H1 (cell line): ENCODE results near the gene DPP4. TPM values are rescaled to one million over a fixed set of nuclear protein-coding genes. Genes with fewer than 3 reads are reported as not detected.

ENCODE experiments used
- CTCF ChIA-PET: fragments of 300-600 bp; sonication (Branson Sonifier 250); formaldehyde crosslinking; loops from one replicate; lab custom pipeline; 2021; ENCODE audit not compliant: partially characterized antibody; lab: Charles Lee
- POLR2A ChIA-PET: fragments of 300-600 bp; sonication (Branson Sonifier 250); formaldehyde crosslinking; loops from one replicate; lab custom pipeline; 2021; ENCODE audit warnings: inconsistent platforms; ENCODE audit not compliant: partially characterized antibody; lab: Charles Lee
- DNase-seq, 2 experiments: peaks; one replicate each; pipeline versions ENCODE4 v3.0.0 to v3.0.0-alpha.2; 2010 to 2022; ENCODE audit warnings: low spot score in 2 of 2, low read depth in 1 of 2, mixed read lengths in 1 of 2
- FAIRE-seq: peaks from 2 replicates; lab custom pipeline; 2011; peaks lifted over from hg19 to GRCh38; lab: Jason Lieb, UNC
- H2AFZ ChIP-seq: 2 replicates; pipeline ENCODE4 v1.8.1; 2012; ENCODE audit warnings: low read length, inconsistent platforms
- H2AK5ac ChIP-seq: 2 replicates; pipeline ENCODE4 v1.6.1; 2013; ENCODE audit warnings: low read depth, low read length
- H2BK120ac ChIP-seq: replicated peaks from 2 replicates; pipeline ENCODE3; 2013; ENCODE audit warnings: low read depth, low read length, inconsistent platforms
- H2BK12ac ChIP-seq: 2 replicates; pipeline ENCODE4 v1.6.1; 2013; ENCODE audit warnings: low read depth, low read length
- H2BK15ac ChIP-seq: 2 replicates; pipeline ENCODE4 v1.6.1; 2013; ENCODE audit warnings: low read length
- H2BK20ac ChIP-seq: 2 replicates; pipeline ENCODE4 v1.6.1; 2013; ENCODE audit warnings: low read length
- H2BK5ac ChIP-seq: 2 replicates; pipeline ENCODE4 v1.6.1; 2013; ENCODE audit warnings: low read depth, low read length
- H3K14ac ChIP-seq: 2 replicates; pipeline ENCODE4 v1.6.1; 2013; ENCODE audit warnings: inconsistent platforms; ENCODE audit not compliant: insufficient read length
- H3K18ac ChIP-seq: 2 replicates; pipeline ENCODE4 v1.6.1; 2013; ENCODE audit warnings: low read length; ENCODE audit errors: extremely low read depth
- H3K23ac ChIP-seq: 2 replicates; pipeline ENCODE4 v1.6.1; 2013; ENCODE audit warnings: inconsistent platforms; ENCODE audit not compliant: insufficient read length
- H3K23me2 ChIP-seq: 2 replicates; pipeline ENCODE4 v1.6.1; 2013; ENCODE audit warnings: low read depth, low read length
- H3K27ac ChIP-seq: 2 replicates; pipeline ENCODE4 v1.6.1; 2011; ENCODE audit warnings: low read depth, low read length, inconsistent platforms
- H3K27me3 ChIP-seq, 4 experiments: replicated peaks in 1 of 4; 1 replicate in 1 of 4; 2 replicates in 3 of 4; pipeline versions ENCODE4 v1.6.1 to v1.8.1; 2011 to 2013; ENCODE audit warnings: low read length in 3 of 4, mild to moderate bottlenecking in 3 of 4, inconsistent platforms in 2 of 4, mixed read lengths in 2 of 4, moderate library complexity in 1 of 4; ENCODE audit not compliant: control insufficient read depth in 3 of 4, insufficient read depth in 3 of 4; ENCODE audit errors: extremely low read depth in 1 of 4
- H3K36me3 ChIP-seq, 4 experiments: 2 replicates each; pipeline versions ENCODE4 v1.6.1 to v1.8.1; 2011 to 2013; ENCODE audit warnings: mild to moderate bottlenecking in 4 of 4, low read length in 3 of 4, moderate library complexity in 2 of 4, control low read depth in 1 of 4, inconsistent platforms in 1 of 4; ENCODE audit not compliant: insufficient read depth in 4 of 4, control insufficient read depth in 2 of 4
- H3K4ac ChIP-seq: replicated peaks from 2 replicates; pipeline ENCODE3; 2013; ENCODE audit warnings: low read length, low read depth, mixed read lengths, inconsistent platforms; ENCODE audit not compliant: insufficient read length
- H3K4me1 ChIP-seq, 4 experiments: replicated peaks in 1 of 4; 1 replicate in 1 of 4; 2 replicates in 3 of 4; pipeline versions ENCODE4 v1.6.1 to v1.8.1; 2011 to 2013; ENCODE audit warnings: low read length in 3 of 4, inconsistent platforms in 2 of 4, mixed read lengths in 1 of 4; ENCODE audit not compliant: insufficient read depth in 4 of 4, control insufficient read depth in 3 of 4
- H3K4me2 ChIP-seq, 2 experiments: 2 replicates each; pipeline versions ENCODE4 v1.6.1 to v1.8.1; 2011 to 2013; ENCODE audit warnings: low read depth in 2 of 2, low read length in 2 of 2, control low read depth in 1 of 2, inconsistent platforms in 1 of 2, mild to moderate bottlenecking in 1 of 2; ENCODE audit not compliant: insufficient read depth in 1 of 2
- H3K4me3 ChIP-seq, 4 experiments: fragments of 200-600, 300-600 bp in 1 of 4; sonication (generic), shearing (Covaris generic), sonication (Bioruptor Twin) in 1 of 4; 2 replicates each; pipeline versions ENCODE4 v1.5.1 to v1.8.1; 2011 to 2016; ENCODE audit warnings: low read length in 4 of 4, low read depth in 3 of 4, control low read depth in 2 of 4, inconsistent platforms in 2 of 4, mild to moderate bottlenecking in 2 of 4, mixed read lengths in 1 of 4, moderate library complexity in 1 of 4; ENCODE audit not compliant: insufficient read depth in 2 of 4; ENCODE audit errors: extremely low read depth in 1 of 4
- H3K56ac ChIP-seq: replicated peaks from 2 replicates; pipeline ENCODE3; 2013; ENCODE audit warnings: low read depth, mild to moderate bottlenecking, mixed read lengths, low read length, inconsistent platforms; ENCODE audit not compliant: insufficient read length
- H3K79me1 ChIP-seq: 2 replicates; pipeline ENCODE4 v1.6.1; 2013; ENCODE audit warnings: low read depth, low read length, control low read depth
- H3K79me2 ChIP-seq, 2 experiments: 2 replicates each; pipeline versions ENCODE4 v1.6.1 to v1.8.1; 2012 to 2013; ENCODE audit warnings: low read length in 2 of 2, mild to moderate bottlenecking in 2 of 2, inconsistent platforms in 1 of 2; ENCODE audit not compliant: insufficient read depth in 2 of 2, control insufficient read depth in 1 of 2
- H3K9ac ChIP-seq, 4 experiments: replicated peaks in 1 of 4; 1 replicate in 1 of 4; 2 replicates in 3 of 4; pipeline versions ENCODE4 v1.6.1 to v1.8.1; 2011 to 2013; ENCODE audit warnings: low read depth in 3 of 4, low read length in 3 of 4, control low read depth in 2 of 4, mild to moderate bottlenecking in 2 of 4, moderate library complexity in 2 of 4, inconsistent platforms in 1 of 4; ENCODE audit errors: extremely low read depth in 1 of 4
- H3K9me3 ChIP-seq, 2 experiments: 2 replicates each; pipeline versions ENCODE4 v1.6.1 to v1.8.1; 2012 to 2013; ENCODE audit warnings: mild to moderate bottlenecking in 2 of 2, moderate library complexity in 2 of 2, control low read depth in 1 of 2, inconsistent platforms in 1 of 2, low read depth in 1 of 2, low read length in 1 of 2, mixed read lengths in 1 of 2; ENCODE audit not compliant: insufficient read depth in 2 of 2
- H4K20me1 ChIP-seq, 2 experiments: replicated peaks in 1 of 2; 2 replicates each; pipeline versions ENCODE3 to v1.8.1; 2011 to 2013; ENCODE audit warnings: inconsistent platforms in 2 of 2, low read length in 2 of 2, mild to moderate bottlenecking in 1 of 2; ENCODE audit not compliant: insufficient read depth in 2 of 2, control insufficient read depth in 1 of 2
- H4K5ac ChIP-seq: 2 replicates; pipeline ENCODE4 v1.6.1; 2013; ENCODE audit warnings: low read length, low read depth, mixed read lengths, inconsistent platforms; ENCODE audit not compliant: insufficient read length
- H4K8ac ChIP-seq: 2 replicates; pipeline ENCODE4 v1.8.0; 2013; ENCODE audit warnings: mild to moderate bottlenecking, moderate library complexity, low read length, inconsistent platforms; ENCODE audit not compliant: insufficient read depth; ENCODE audit errors: extremely low read depth
- H4K91ac ChIP-seq: replicated peaks from 2 replicates; pipeline ENCODE3; 2013; ENCODE audit warnings: low read length, mixed read lengths, inconsistent platforms; ENCODE audit not compliant: insufficient read length
- BACH1 ChIP-seq: IDR thresholded peaks from 2 replicates; pipeline ENCODE4 v1.6.1; 2012; ENCODE audit warnings: low read length, improper control_type of control experiment
- CBX8 ChIP-seq: fragments of 300-800, 300-1000 bp; sonication (generic); IDR thresholded peaks from 2 replicates; pipeline ENCODE4 v1.7.1; 2016; ENCODE audit warnings: low read depth, low read length, borderline replicate concordance
- CHD1 ChIP-seq: IDR thresholded peaks from 2 replicates; pipeline ENCODE4 v1.6.1; 2012; ENCODE audit warnings: low read depth, low read length, improper control_type of control experiment
- CTCF ChIP-seq, 3 experiments: IDR thresholded peaks; 1 replicate in 2 of 3; 2 replicates in 1 of 3; pipeline versions ENCODE4 v1.5.1 to v1.6.1; 2011; ENCODE audit warnings: low read length in 3 of 3, mild to moderate bottlenecking in 3 of 3, inconsistent platforms in 2 of 3, low read depth in 1 of 3, moderate library complexity in 1 of 3; ENCODE audit not compliant: insufficient read depth in 1 of 3; ENCODE audit errors: control extremely low read depth in 1 of 3
- E2F6 ChIP-seq: IDR thresholded peaks from 2 replicates; pipeline ENCODE4 v1.6.1; 2012; ENCODE audit warnings: inconsistent platforms
- FOSL1 ChIP-seq: IDR thresholded peaks from 2 replicates; pipeline ENCODE4 v1.6.1; 2011; ENCODE audit warnings: mild to moderate bottlenecking, low read depth, low read length, moderate library complexity; ENCODE audit not compliant: insufficient read depth
- HDAC6 ChIP-seq: IDR thresholded peaks from one replicate; pipeline ENCODE4 v1.7.1; 2012; ENCODE audit warnings: low read depth, mild to moderate bottlenecking, inconsistent platforms, low read length, moderate library complexity
- JUN ChIP-seq: IDR thresholded peaks from 2 replicates; pipeline ENCODE4 v1.6.1; 2011; ENCODE audit warnings: low read depth, mild to moderate bottlenecking, improper control_type of control experiment, low read length
- KDM4A ChIP-seq: IDR thresholded peaks from one replicate; pipeline ENCODE4 v1.7.1; 2012; ENCODE audit warnings: low read depth, mild to moderate bottlenecking, moderate library complexity, low read length, inconsistent platforms; ENCODE audit not compliant: severe bottlenecking
- KDM5A ChIP-seq: fragments of 200-600 bp; IDR thresholded peaks from 2 replicates; pipeline ENCODE4 v1.7.1; 2012; ENCODE audit warnings: mild to moderate bottlenecking, low read length, inconsistent platforms, mixed read lengths
- RBBP5 ChIP-seq: IDR thresholded peaks from 2 replicates; pipeline ENCODE4 v1.7.1; 2012; ENCODE audit warnings: low read depth, mild to moderate bottlenecking, inconsistent platforms, low read length, moderate library complexity, borderline replicate concordance
- WGBS, 2 experiments: shearing (Covaris generic) in 1 of 2; methylation state at CpG; one replicate each; pipeline versions ENCODE4 v1.1.6 to v1.1.7; 2013 to 2015; ENCODE audit warnings: low lambda C conversion rate in 2 of 2, mixed read lengths in 2 of 2, inconsistent platforms in 1 of 2, low coverage in 1 of 2, missing lambda C conversion rate in 1 of 2; ENCODE audit not compliant: insufficient replicate concordance in 2 of 2, insufficient coverage in 1 of 2, insufficient read length in 1 of 2; ENCODE audit errors: extremely low coverage in 1 of 2, missing lambda C conversion rate in 1 of 2; 5-methylcytosine and 5-hydroxymethylcytosine counted together
- polyA plus RNA-seq, 7 experiments: library from polyadenylated mRNA; depleted of rRNA in 3 of 7; stranded (reverse) in 5 of 7; unstranded in 2 of 7; fragments of >200 nt in 5 of 7; fragments of 200-250 nt in 2 of 7; gene quantifications; 1 replicate in 5 of 7; 2 replicates in 1 of 7; 4 replicates in 1 of 7; pipeline versions ENCODE4 v1.2.1 to v1.2.3, GENCODE V29; 2011 to 2013; ENCODE audit warnings: missing spikeins in 2 of 7, mixed read lengths in 2 of 7
- total RNA-seq: library from RNA; stranded (reverse); fragmentation: NEBNext Ultra II Directional; extraction: Animal tissue kit (Norgen Biotek cat#: 25700); gene quantifications from 2 replicates; pipeline ENCODE4 v1.2.1, GENCODE V29; 2021

DPP4 gene
- total and polyA plus RNA-seq, 2 of the 8 experiments (the other 6 are each of a cell fraction or from before 2014, with no cell fraction given), result 1.3 to 3.1 TPM

- whole genome bisulfite sequencing, 2 experiments, result 85% methylated on average over 5 of the region's 5 CpGs; no CpG with 5 or more reads in 1 of the 2 experiments
- Histone ChIP-seq H2AFZ (no peak overlapping the region), H2BK12ac (no peak overlapping the region), H4K5ac (no peak overlapping the region), H3K9ac (no peak overlapping the region), H3K79me2 (no peaks in the 10 kb centered on the region), H3K79me1 (no peaks in the 10 kb centered on the region), H3K4ac (peak overlapping the region; percentile 28), H4K20me1 (no peaks in the 10 kb centered on the region), H3K27me3 (no peaks in the 10 kb centered on the region), H3K23me2 (no peaks in the 10 kb centered on the region), H3K4me3 (no peak overlapping the region), H2BK5ac (no peak overlapping the region), H3K23ac (no peak overlapping the region), H3K14ac (no peak overlapping the region), H3K27ac (no peak overlapping the region), H3K18ac (no peak overlapping the region), H2BK120ac (no peak overlapping the region), H2AK5ac (no peak overlapping the region), H4K8ac (no peak overlapping the region), H2BK20ac (no peak overlapping the region), H4K91ac (no peak overlapping the region), H3K36me3 (no peaks in the 10 kb centered on the region), H3K9me3 (no peaks in the 10 kb centered on the region), H3K4me2 (no peak overlapping the region), H2BK15ac (no peak overlapping the region), H3K56ac (no peak overlapping the region), H3K4me1 (no peaks in the 10 kb centered on the region)
- DNase-seq, result no peak
- TF ChIP-seq KDM5A (no peak), JUN (no peak), HDAC6 (no peak), RBBP5 (no peak), BACH1 (no peak), CTCF (IDR thresholded peaks at IDR 0.05; ENCODE audit: control extremely low read depth in 1 of 3, insufficient read depth in 1 of 3, low read depth in 1 of 3, low read length in 3 of 3) (no peak), FOSL1 (no peak), KDM4A (no peak), E2F6 (no peak), CBX8 (no peak), CHD1 (no peak)
- ChIA-PET POLR2A (no interaction called here), CTCF (interaction anchor here (0.7 to 2.6 kb wide), 9 partner anchors 8 to 100 kb away, joined by 3 to 11 read pairs (median 7); no protein-coding TSS in a partner anchor)
- no peak for FAIRE-seq
Observed at GRCh38 chr2:162092008-162092390, 18.0 kb upstream of the DPP4 start.
